Keratinocyte (primary cell): ENCODE measurements around the gene HCFC1R1. TPM values are rescaled to one million over a fixed set of nuclear protein-coding genes. Genes with fewer than 3 reads are reported as not detected.

ENCODE experiments used
- DNase-seq: peaks from one replicate; pipeline ENCODE4 v3.0.0-alpha.2; 2011; ENCODE audit warnings: low read depth, missing footprints, low spot score
- FAIRE-seq: peaks from 2 replicates; lab custom pipeline; 2011; peaks lifted over from hg19 to GRCh38; lab: Jason Lieb, UNC
- H2AFZ ChIP-seq: 2 replicates; pipeline ENCODE4 v1.6.0; 2012; ENCODE audit warnings: low read length, control low read depth, inconsistent platforms; ENCODE audit not compliant: control insufficient read depth
- H3K27ac ChIP-seq: 2 replicates; pipeline ENCODE4 v1.5.1; 2011; ENCODE audit warnings: low read length; ENCODE audit not compliant: control insufficient read depth, insufficient read depth
- H3K27me3 ChIP-seq: 3 replicates; pipeline ENCODE4 v1.6.0; 2011; ENCODE audit warnings: low read length; ENCODE audit not compliant: control insufficient read depth, insufficient read depth; ENCODE audit errors: extremely low read depth
- H3K36me3 ChIP-seq, 2 experiments: 2 replicates in 1 of 2; 3 replicates in 1 of 2; pipeline ENCODE4 v1.5.1; 2011; ENCODE audit warnings: low read length in 2 of 2, mild to moderate bottlenecking in 1 of 2; ENCODE audit not compliant: control insufficient read depth in 2 of 2, insufficient read depth in 2 of 2; ENCODE audit errors: extremely low read depth in 1 of 2
- H3K4me1 ChIP-seq: 3 replicates; pipeline ENCODE4 v1.5.1; 2011; ENCODE audit warnings: low read length; ENCODE audit not compliant: control insufficient read depth, insufficient read depth; ENCODE audit errors: extremely low read depth
- H3K4me2 ChIP-seq: 3 replicates; pipeline ENCODE4 v1.6.0; 2011; ENCODE audit warnings: low read depth, low read length; ENCODE audit not compliant: control insufficient read depth, insufficient read depth; ENCODE audit errors: extremely low read depth
- H3K4me3 ChIP-seq, 3 experiments: fragments of 200-600 bp in 1 of 3; sonication (generic) in 1 of 3; 2 replicates in 2 of 3; 3 replicates in 1 of 3; pipeline ENCODE4 v1.5.1; 2011 to 2016; ENCODE audit warnings: low read length in 3 of 3, mild to moderate bottlenecking in 3 of 3, control low read depth in 2 of 3, inconsistent platforms in 1 of 3, low read depth in 1 of 3, mixed read lengths in 1 of 3, mixed run types in 1 of 3, moderate library complexity in 1 of 3; ENCODE audit not compliant: control insufficient read depth in 2 of 3, insufficient read depth in 2 of 3; ENCODE audit errors: extremely low read depth in 1 of 3
- H3K79me2 ChIP-seq: 2 replicates; pipeline ENCODE4 v1.6.0; 2012; ENCODE audit warnings: low read length; ENCODE audit not compliant: control insufficient read depth, insufficient read depth
- H3K9ac ChIP-seq: 3 replicates; pipeline ENCODE4 v1.6.0; 2011; ENCODE audit warnings: low read length; ENCODE audit not compliant: control insufficient read depth, insufficient read depth; ENCODE audit errors: extremely low read depth
- H3K9me1 ChIP-seq: 3 replicates; pipeline ENCODE4 v1.6.0; 2011; ENCODE audit warnings: low read length; ENCODE audit not compliant: control insufficient read depth, insufficient read depth; ENCODE audit errors: extremely low read depth
- H3K9me3 ChIP-seq: 2 replicates; pipeline ENCODE4 v1.5.1; 2012; ENCODE audit warnings: low read depth, low read length; ENCODE audit not compliant: control insufficient read depth
- H4K20me1 ChIP-seq: 3 replicates; pipeline ENCODE4 v1.6.0; 2011; ENCODE audit warnings: low read length; ENCODE audit not compliant: control insufficient read depth, insufficient read depth; ENCODE audit errors: extremely low read depth
- EZH2 ChIP-seq: IDR thresholded peaks from one replicate; pipeline ENCODE4 v1.6.1; 2012; ENCODE audit warnings: inconsistent platforms, mild to moderate bottlenecking, low read length, moderate library complexity
- dilution Hi-C: fragments of 300-500 bp; cut with MboI; formaldehyde crosslinking; loops from one replicate; pipeline ENCODE4 v1.7.0; 2020; ENCODE audit warnings: low sequenced_read_pairs; ENCODE audit not compliant: extremely low pct_ligation_motif_present
- polyA plus RNA-seq, 5 experiments: library from polyadenylated mRNA; depleted of rRNA in 3 of 5; stranded (reverse) in 3 of 5; stranded (forward) in 1 of 5; unstranded in 1 of 5; fragments of >200 nt; gene quantifications; 1 replicate in 1 of 5; 2 replicates in 3 of 5; 3 replicates in 1 of 5; pipeline versions ENCODE4 v1.2.1 to v1.2.3, GENCODE V29; 2011 to 2012; ENCODE audit warnings: missing spikeins in 2 of 5, low read depth in 1 of 5, low replicate concordance in 1 of 5
- TF ChIP-seq, protein P1 (sequence below), 3 experiments: IDR thresholded peaks in 1 of 3; conservative IDR thresholded peaks in 1 of 3; optimal IDR thresholded peaks in 1 of 3; 2 replicates in 2 of 3; 3 replicates in 1 of 3; pipeline versions ENCODE3 to v1.5.1; 2011; ENCODE audit warnings: low read length in 3 of 3, mild to moderate bottlenecking in 3 of 3, moderate library complexity in 2 of 3, control low read depth in 1 of 3, inconsistent platforms in 1 of 3; ENCODE audit not compliant: insufficient read depth in 2 of 3; ENCODE audit errors: extremely low read depth in 1 of 3

HCFC1R1 gene
- polyA plus RNA-seq, 1 donor (not counting 4 experiments of a cell fraction or from before 2014, with no cell fraction given): 13.0 TPM

DNA sequence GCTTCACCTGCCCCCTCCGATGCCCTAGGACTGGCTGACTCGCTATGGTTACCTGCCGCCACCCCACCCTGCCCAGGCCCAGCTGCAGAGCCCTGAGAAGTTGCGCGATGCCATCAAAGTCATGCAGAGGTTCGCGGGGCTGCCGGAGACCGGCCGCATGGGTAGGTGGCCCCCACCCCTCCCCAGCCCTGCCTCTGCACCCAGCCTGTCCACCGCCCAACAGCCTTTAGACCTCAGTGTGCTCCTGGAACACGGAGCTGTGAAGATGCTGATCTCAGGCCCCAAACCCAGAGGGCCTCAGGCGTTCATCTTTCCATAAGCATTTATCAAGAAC is 23.6 kb upstream of the HCFC1R1 start:
- no peaks in the 10 kb centered on the region for H3K79me2 ChIP-seq
- no peaks in the 10 kb centered on the region for H3K4me1 ChIP-seq
- H3K27ac ChIP-seq: no peak overlapping the region
- DNase-seq: no peak
- H3K9ac ChIP-seq: no peak overlapping the region
- no peak overlapping the region for H3K4me2 ChIP-seq
- no peak overlapping the region for H3K4me3 ChIP-seq
- no peaks in the 10 kb centered on the region for H3K9me1 ChIP-seq
- TF ChIP-seq, protein P1, sequence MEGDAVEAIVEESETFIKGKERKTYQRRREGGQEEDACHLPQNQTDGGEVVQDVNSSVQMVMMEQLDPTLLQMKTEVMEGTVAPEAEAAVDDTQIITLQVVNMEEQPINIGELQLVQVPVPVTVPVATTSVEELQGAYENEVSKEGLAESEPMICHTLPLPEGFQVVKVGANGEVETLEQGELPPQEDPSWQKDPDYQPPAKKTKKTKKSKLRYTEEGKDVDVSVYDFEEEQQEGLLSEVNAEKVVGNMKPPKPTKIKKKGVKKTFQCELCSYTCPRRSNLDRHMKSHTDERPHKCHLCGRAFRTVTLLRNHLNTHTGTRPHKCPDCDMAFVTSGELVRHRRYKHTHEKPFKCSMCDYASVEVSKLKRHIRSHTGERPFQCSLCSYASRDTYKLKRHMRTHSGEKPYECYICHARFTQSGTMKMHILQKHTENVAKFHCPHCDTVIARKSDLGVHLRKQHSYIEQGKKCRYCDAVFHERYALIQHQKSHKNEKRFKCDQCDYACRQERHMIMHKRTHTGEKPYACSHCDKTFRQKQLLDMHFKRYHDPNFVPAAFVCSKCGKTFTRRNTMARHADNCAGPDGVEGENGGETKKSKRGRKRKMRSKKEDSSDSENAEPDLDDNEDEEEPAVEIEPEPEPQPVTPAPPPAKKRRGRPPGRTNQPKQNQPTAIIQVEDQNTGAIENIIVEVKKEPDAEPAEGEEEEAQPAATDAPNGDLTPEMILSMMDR (optimal IDR thresholded peaks at IDR 0.05 in 1 of 3, IDR thresholded peaks at IDR 0.05 in 1 of 3, conservative IDR thresholded peaks at IDR 0.05 in 1 of 3; ENCODE audit: extremely low read depth in 1 of 3, insufficient read depth in 2 of 3, low read length in 3 of 3): no peak
- TF ChIP-seq EZH2: no peak
- FAIRE-seq: no peak
- no peaks in the 10 kb centered on the region for H4K20me1 ChIP-seq
- H3K9me3 ChIP-seq: no peaks in the 10 kb centered on the region
- H2AFZ ChIP-seq: no peak overlapping the region
- no peaks in the 10 kb centered on the region for H3K36me3 ChIP-seq
- dilution Hi-C loops: no loop called here
- peaks cover 46% of the 10 kb centered on the region for H3K27me3 ChIP-seq

GRCh38 chr16:3046641-3047386 is 23.1 kb upstream of the HCFC1R1 start:
- peak overlapping the region; percentile 43 to 67 (median 57) for H3K4me3 ChIP-seq
- H3K4me2 ChIP-seq: peak overlapping the region; percentile 84
- FAIRE-seq: no peak

More at GRCh38 chr16:3046641-3047386, 23.1 kb upstream of the HCFC1R1 start:
- dilution Hi-C loops: no loop called here
- H3K79me2 ChIP-seq: no peaks in the 10 kb centered on the region
- H3K4me1 ChIP-seq: no peaks in the 10 kb centered on the region
- no peaks in the 10 kb centered on the region for H3K9me3 ChIP-seq
- H3K27ac ChIP-seq: no peak overlapping the region
- H3K9ac ChIP-seq: no peak overlapping the region
- peaks cover 46% of the 10 kb centered on the region for H3K27me3 ChIP-seq
- DNase-seq: no peak
- no peaks in the 10 kb centered on the region for H3K36me3 ChIP-seq
- no peak overlapping the region for H2AFZ ChIP-seq
- no peaks in the 10 kb centered on the region for H4K20me1 ChIP-seq
- peak; percentile 88 for TF ChIP-seq EZH2
- TF ChIP-seq, protein P1 (optimal IDR thresholded peaks at IDR 0.05 in 1 of 3, IDR thresholded peaks at IDR 0.05 in 1 of 3, conservative IDR thresholded peaks at IDR 0.05 in 1 of 3; ENCODE audit: extremely low read depth in 1 of 3, insufficient read depth in 2 of 3, low read length in 3 of 3): no peak
- H3K9me1 ChIP-seq: no peaks in the 10 kb centered on the region
